ENCODE data around the gene PMEPA1. TPM values are rescaled to one million over a fixed set of nuclear protein-coding genes. Genes with fewer than 3 reads are reported as not detected.

The PMEPA1 gene
- total RNA-seq, 1 donor = 23.5 TPM

- Histone ChIP-seq H3K4me3 (ENCODE audit: insufficient read depth, low read length) (no peak overlapping the region), H3K4me1 (ENCODE audit: insufficient read depth, low read length) (no peaks in the 10 kb centered on the region), H3K79me2 (ENCODE audit: insufficient read depth, low read length) (peaks cover 35% of the 10 kb centered on the region), H3K4me2 (ENCODE audit: insufficient read depth, low read length) (no peak overlapping the region), H4K20me1 (ENCODE audit: insufficient read depth, low read length) (peaks cover 56% of the 10 kb centered on the region), H3K27me3 (ENCODE audit: insufficient read depth, low read length) (no peaks in the 10 kb centered on the region), H2AFZ (ENCODE audit: low read length) (no peak overlapping the region), H3K36me3 (ENCODE audit: insufficient read depth, low read length) (no peaks in the 10 kb centered on the region), H3K27ac (ENCODE audit: low read depth, low read length) (no peak overlapping the region), H3K9me3 (ENCODE audit: low read depth, low read length) (no peaks in the 10 kb centered on the region)
- TF ChIP-seq CTCF (IDR thresholded peaks at IDR 0.05; ENCODE audit: extremely low read depth, low read depth, low read length) = no peak
- no peak for DNase-seq (ENCODE audit: insufficient read length, low spot score, missing footprints)
These were observed 32.9 kb downstream of the PMEPA1 start for GRCh38 chr20:57676589-57677583.

DNA sequence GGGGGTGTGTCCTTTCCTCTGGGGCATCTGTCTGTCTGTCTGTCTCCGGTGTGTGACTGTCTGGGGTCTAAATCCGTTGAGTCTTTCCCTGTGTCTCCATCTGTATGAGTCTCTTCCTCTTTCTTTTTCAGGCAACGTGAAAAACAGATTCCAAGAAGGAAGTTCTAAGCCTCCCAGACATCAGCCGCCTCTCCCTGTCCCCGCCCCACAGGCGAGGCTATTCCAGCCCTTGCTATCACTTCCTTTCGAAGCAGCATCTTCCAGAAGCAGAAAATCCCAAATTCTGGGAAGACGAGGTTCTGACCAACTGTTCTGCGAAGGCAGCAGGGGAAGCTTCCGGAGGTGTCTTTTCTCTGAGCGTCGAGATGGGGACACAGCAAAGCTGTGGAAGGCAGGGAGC, 34.0 kb downstream of the PMEPA1 start:
- H3K27ac ChIP-seq (ENCODE audit: low read depth, low read length) = no peak overlapping the region
- H3K27me3 ChIP-seq (ENCODE audit: insufficient read depth, low read length) = no peaks in the 10 kb centered on the region
- no peak overlapping the region for H3K4me3 ChIP-seq (ENCODE audit: insufficient read depth, low read length)
- H3K79me2 ChIP-seq (ENCODE audit: insufficient read depth, low read length) = peaks cover 40% of the 10 kb centered on the region
- TF ChIP-seq CTCF (IDR thresholded peaks at IDR 0.05; ENCODE audit: extremely low read depth, low read depth, low read length) = no peak
- H3K4me1 ChIP-seq (ENCODE audit: insufficient read depth, low read length) = no peaks in the 10 kb centered on the region
- DNase-seq (ENCODE audit: insufficient read length, low spot score, missing footprints) = no peak
- H2AFZ ChIP-seq (ENCODE audit: low read length) = no peak overlapping the region
- peaks cover 56% of the 10 kb centered on the region for H4K20me1 ChIP-seq (ENCODE audit: insufficient read depth, low read length)
- no peaks in the 10 kb centered on the region for H3K36me3 ChIP-seq (ENCODE audit: insufficient read depth, low read length)
- H3K4me2 ChIP-seq (ENCODE audit: insufficient read depth, low read length) = no peak overlapping the region
- no peaks in the 10 kb centered on the region for H3K9me3 ChIP-seq (ENCODE audit: low read depth, low read length)

- no peak for DNase-seq (ENCODE audit: insufficient read length, low spot score, missing footprints)
- Histone ChIP-seq H3K27me3 (ENCODE audit: insufficient read depth, low read length) (no peaks in the 10 kb centered on the region), H3K36me3 (ENCODE audit: insufficient read depth, low read length) (no peaks in the 10 kb centered on the region), H3K4me1 (ENCODE audit: insufficient read depth, low read length) (no peaks in the 10 kb centered on the region), H3K9me3 (ENCODE audit: low read depth, low read length) (no peaks in the 10 kb centered on the region), H2AFZ (ENCODE audit: low read length) (no peak overlapping the region), H4K20me1 (ENCODE audit: insufficient read depth, low read length) (peaks cover 57% of the 10 kb centered on the region), H3K27ac (ENCODE audit: low read depth, low read length) (no peak overlapping the region), H3K79me2 (ENCODE audit: insufficient read depth, low read length) (peaks cover 41% of the 10 kb centered on the region), H3K4me3 (ENCODE audit: insufficient read depth, low read length) (no peak overlapping the region), H3K4me2 (ENCODE audit: insufficient read depth, low read length) (no peak overlapping the region)
- TF ChIP-seq CTCF (IDR thresholded peaks at IDR 0.05; ENCODE audit: extremely low read depth, low read depth, low read length) = no peak
These were observed 36.8 kb downstream of the PMEPA1 start for GRCh38 chr20:57672953-57673575.

DNA sequence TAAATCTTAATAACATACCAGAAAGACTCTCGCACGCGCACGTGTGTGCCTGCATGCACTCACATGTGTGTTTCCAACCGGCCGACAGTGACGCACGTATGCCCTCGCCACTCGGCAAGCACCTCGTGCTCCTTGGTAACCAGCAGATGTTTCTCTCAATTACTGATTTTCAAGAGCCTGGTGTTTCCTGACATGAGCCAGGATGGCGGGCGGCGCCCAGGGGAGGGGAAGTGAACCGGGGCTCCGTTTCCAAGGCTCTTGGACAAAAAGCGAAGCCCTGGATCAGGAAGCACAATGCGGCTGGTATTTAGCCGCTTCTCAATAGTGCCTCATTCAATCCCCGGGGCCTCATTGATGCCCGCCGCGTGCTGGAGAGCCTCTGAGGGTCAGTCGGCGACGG, 37.7 kb downstream of the PMEPA1 start:
- DNase-seq (ENCODE audit: insufficient read length, low spot score, missing footprints) = no peak
- no peaks in the 10 kb centered on the region for H3K4me1 ChIP-seq (ENCODE audit: insufficient read depth, low read length)
- H3K27ac ChIP-seq (ENCODE audit: low read depth, low read length) = no peak overlapping the region
- peaks cover 51% of the 10 kb centered on the region for H4K20me1 ChIP-seq (ENCODE audit: insufficient read depth, low read length)
- H3K4me2 ChIP-seq (ENCODE audit: insufficient read depth, low read length) = no peak overlapping the region
- H3K4me3 ChIP-seq (ENCODE audit: insufficient read depth, low read length) = no peak overlapping the region
- H2AFZ ChIP-seq (ENCODE audit: low read length) = no peak overlapping the region
- H3K9me3 ChIP-seq (ENCODE audit: low read depth, low read length) = no peaks in the 10 kb centered on the region
- no peak for TF ChIP-seq CTCF (IDR thresholded peaks at IDR 0.05; ENCODE audit: extremely low read depth, low read depth, low read length)
- no peaks in the 10 kb centered on the region for H3K36me3 ChIP-seq (ENCODE audit: insufficient read depth, low read length)
- peaks cover 34% of the 10 kb centered on the region for H3K79me2 ChIP-seq (ENCODE audit: insufficient read depth, low read length)
- no peaks in the 10 kb centered on the region for H3K27me3 ChIP-seq (ENCODE audit: insufficient read depth, low read length)
